Measurements from ENCODE around the gene PPP1R3E.
A peak's percentile ranks its signal among the peaks of the same experiment; 100 is the strongest.
"Not testable (repeated sequence)": the region's sequence is repeated elsewhere in the genome, so short reads cannot be mapped to it uniquely, and the experiment has no call there.

PPP1R3E gene

GRCh38 chr14:23327947-23328744, 25.5 kb upstream of the PPP1R3E start:
- peaks cover 24% of the 10 kb centered on the region for H3K36me3 ChIP-seq (ENCODE audit: insufficient read depth, low read length)
- no peaks in the 10 kb centered on the region for H3K27me3 ChIP-seq (ENCODE audit: insufficient read depth, low read length)
- H2AFZ ChIP-seq (ENCODE audit: low read depth, low read length), result no peak overlapping the region
- H3K9me3 ChIP-seq (ENCODE audit: low read length), result no peaks in the 10 kb centered on the region
- H3K4me3 ChIP-seq (ENCODE audit: low read length), result no peak overlapping the region
- peaks cover 4% of the 10 kb centered on the region for H3K4me1 ChIP-seq (ENCODE audit: insufficient read depth, low read length)

- Histone ChIP-seq H3K36me3 (ENCODE audit: insufficient read depth, low read length) (peaks cover 30% of the 10 kb centered on the region), H3K9me3 (ENCODE audit: low read length) (no peaks in the 10 kb centered on the region), H3K4me3 (ENCODE audit: low read length) (no peak overlapping the region), H2AFZ (ENCODE audit: low read depth, low read length) (no peak overlapping the region), H3K27me3 (ENCODE audit: insufficient read depth, low read length) (no peaks in the 10 kb centered on the region), H3K4me1 (ENCODE audit: insufficient read depth, low read length) (peaks cover 10% of the 10 kb centered on the region)
Observed at GRCh38 chr14:23326491-23327332, 24.1 kb upstream of the PPP1R3E start.

- H3K4me1 ChIP-seq (ENCODE audit: insufficient read depth, low read length), result peaks cover 10% of the 10 kb centered on the region
- H3K9me3 ChIP-seq (ENCODE audit: low read length); H3K27me3 ChIP-seq (ENCODE audit: insufficient read depth, low read length); H2AFZ ChIP-seq (ENCODE audit: low read depth, low read length); H3K4me3 ChIP-seq (ENCODE audit: low read length): not testable (repeated sequence)
- peaks cover 30% of the 10 kb centered on the region for H3K36me3 ChIP-seq (ENCODE audit: insufficient read depth, low read length)
Observed at GRCh38 chr14:23325746-23326145, 23.1 kb upstream of the PPP1R3E start.

GRCh38 chr14:23324993-23325392, 22.3 kb upstream of the PPP1R3E start:
- Histone ChIP-seq H3K4me1 (ENCODE audit: insufficient read depth, low read length) (peaks cover 17% of the 10 kb centered on the region), H3K4me3 (ENCODE audit: low read length) (no peak overlapping the region), H3K9me3 (ENCODE audit: low read length) (no peaks in the 10 kb centered on the region), H2AFZ (ENCODE audit: low read depth, low read length) (no peak overlapping the region), H3K36me3 (ENCODE audit: insufficient read depth, low read length) (peaks cover 30% of the 10 kb centered on the region), H3K27me3 (ENCODE audit: insufficient read depth, low read length) (no peaks in the 10 kb centered on the region)

- H3K9me3 ChIP-seq (ENCODE audit: low read length), result no peaks in the 10 kb centered on the region
- H3K27me3 ChIP-seq (ENCODE audit: insufficient read depth, low read length), result no peaks in the 10 kb centered on the region
- peaks cover 30% of the 10 kb centered on the region for H3K36me3 ChIP-seq (ENCODE audit: insufficient read depth, low read length)
- no peak overlapping the region for H2AFZ ChIP-seq (ENCODE audit: low read depth, low read length)
- H3K4me3 ChIP-seq (ENCODE audit: low read length), result no peak overlapping the region
- H3K4me1 ChIP-seq (ENCODE audit: insufficient read depth, low read length), result peaks cover 19% of the 10 kb centered on the region
Observed at GRCh38 chr14:23324455-23324846, 21.8 kb upstream of the PPP1R3E start.

- H3K27me3 ChIP-seq (ENCODE audit: insufficient read depth, low read length), result no peaks in the 10 kb centered on the region
- peaks cover 19% of the 10 kb centered on the region for H3K4me1 ChIP-seq (ENCODE audit: insufficient read depth, low read length)
- peaks cover 30% of the 10 kb centered on the region for H3K36me3 ChIP-seq (ENCODE audit: insufficient read depth, low read length)
- H2AFZ ChIP-seq (ENCODE audit: low read depth, low read length), result no peak overlapping the region
- H3K9me3 ChIP-seq (ENCODE audit: low read length), result no peaks in the 10 kb centered on the region
- no peak overlapping the region for H3K4me3 ChIP-seq (ENCODE audit: low read length)
Observed at GRCh38 chr14:23323838-23324454, 21.3 kb upstream of the PPP1R3E start.

- Histone ChIP-seq H3K4me3 (ENCODE audit: low read length) (peak overlapping the region; percentile 75), H3K36me3 (ENCODE audit: insufficient read depth, low read length) (peaks cover 30% of the 10 kb centered on the region), H3K4me1 (ENCODE audit: insufficient read depth, low read length) (peaks cover 19% of the 10 kb centered on the region), H3K27me3 (ENCODE audit: insufficient read depth, low read length) (no peaks in the 10 kb centered on the region), H2AFZ (ENCODE audit: low read depth, low read length) (no peak overlapping the region), H3K9me3 (ENCODE audit: low read length) (no peaks in the 10 kb centered on the region)
Observed at GRCh38 chr14:23322568-23323517, 20.2 kb upstream of the PPP1R3E start.

- Histone ChIP-seq H2AFZ (ENCODE audit: low read depth, low read length) (no peak overlapping the region), H3K4me3 (ENCODE audit: low read length) (peak overlapping the region; percentile 75)
Observed at GRCh38 chr14:23321572-23322547, 19.2 kb upstream of the PPP1R3E start.

GRCh38 chr14:23320584-23321571, 18.2 kb upstream of the PPP1R3E start, which contains the start of gene PABPN1:
Gene PABPN1, plus strand, starts transcription at chr14:23321457. Its CDS starts 13 bp downstream, at chr14:23321470.
- H3K27me3 ChIP-seq (ENCODE audit: insufficient read depth, low read length), result no peaks in the 10 kb centered on the region
- H3K9me3 ChIP-seq (ENCODE audit: low read length), result no peaks in the 10 kb centered on the region
- H2AFZ ChIP-seq (ENCODE audit: low read depth, low read length), result no peak within 1 kb of the TSS
- H3K36me3 ChIP-seq (ENCODE audit: insufficient read depth, low read length), result peaks cover 30% of the 10 kb centered on the region
- H3K4me1 ChIP-seq (ENCODE audit: insufficient read depth, low read length), result peaks cover 19% of the 10 kb centered on the region
- H3K4me3 ChIP-seq (ENCODE audit: low read length), result peak within 1 kb of the TSS; percentile 75

More at GRCh38 chr14:23321572-23322547, 19.2 kb upstream of the PPP1R3E start:
- peaks cover 19% of the 10 kb centered on the region for H3K4me1 ChIP-seq (ENCODE audit: insufficient read depth, low read length)
- no peaks in the 10 kb centered on the region for H3K27me3 ChIP-seq (ENCODE audit: insufficient read depth, low read length)
- peaks cover 30% of the 10 kb centered on the region for H3K36me3 ChIP-seq (ENCODE audit: insufficient read depth, low read length)
- no peaks in the 10 kb centered on the region for H3K9me3 ChIP-seq (ENCODE audit: low read length)

- H3K4me1 ChIP-seq (ENCODE audit: insufficient read depth, low read length), result peaks cover 19% of the 10 kb centered on the region
- H3K36me3 ChIP-seq (ENCODE audit: insufficient read depth, low read length), result peaks cover 24% of the 10 kb centered on the region
- H3K9me3 ChIP-seq (ENCODE audit: low read length), result no peaks in the 10 kb centered on the region
- no peak overlapping the region for H2AFZ ChIP-seq (ENCODE audit: low read depth, low read length)
- peak overlapping the region; percentile 54 for H3K4me3 ChIP-seq (ENCODE audit: low read length)
- no peaks in the 10 kb centered on the region for H3K27me3 ChIP-seq (ENCODE audit: insufficient read depth, low read length)
Observed at GRCh38 chr14:23319746-23320583, 17.3 kb upstream of the PPP1R3E start.
